SK-N-SH (cell line): ENCODE results near the gene RBMS3. TPM values are rescaled to one million over a fixed set of nuclear protein-coding genes. Genes with fewer than 3 reads are reported as not detected.

ENCODE experiments used
- CTCF ChIA-PET: fragments of 300-600, 350-600 bp; formaldehyde crosslinking; extraction: SDS; loops from one replicate; lab custom pipeline; 2021; lab: Yijun Ruan, JAX
- POLR2A ChIA-PET: fragments of 350-600 bp; sonication (Branson Sonifier 250); formaldehyde crosslinking; extraction: SDS; loops from one replicate; lab custom pipeline; 2020; ENCODE audit warnings: antibody characterized with exemption, inconsistent platforms; lab: Yijun Ruan, JAX
- DNase-seq: peaks from one replicate; pipeline ENCODE4 v3.0.0; 2012
- H2AFZ ChIP-seq: fragments of 200-600 bp; sonication (generic); 2 replicates; pipeline ENCODE4 v1.8.1; 2016; ENCODE audit warnings: antibody characterized with exemption, mild to moderate bottlenecking, low read depth
- H3F3A ChIP-seq: fragments of 200-600 bp; sonication (generic); replicated peaks from 2 replicates; pipeline ENCODE3; 2016; ENCODE audit warnings: antibody characterized with exemption, mild to moderate bottlenecking; ENCODE audit not compliant: insufficient read depth
- H3K27ac ChIP-seq, 2 experiments: fragments of 200-500 bp in 1 of 2; fragments of 200-600 bp in 1 of 2; sonication (Bioruptor generic) in 1 of 2; sonication (generic), shearing (Covaris generic) in 1 of 2; 2 replicates each; pipeline versions ENCODE4 v1.5.1 to v1.6.1; 2014 to 2016; ENCODE audit warnings: low read depth in 2 of 2, inconsistent platforms in 1 of 2, low read length in 1 of 2, mild to moderate bottlenecking in 1 of 2, mixed read lengths in 1 of 2
- H3K27me3 ChIP-seq: fragments of 200-600 bp; sonication (generic), shearing (Covaris generic); 2 replicates; pipeline ENCODE4 v1.6.1; 2016; ENCODE audit warnings: mixed run types; ENCODE audit not compliant: insufficient read depth
- H3K36me3 ChIP-seq, 2 experiments: fragments of 200-500 bp in 1 of 2; fragments of 200-600 bp in 1 of 2; sonication (Bioruptor generic) in 1 of 2; sonication (generic) in 1 of 2; replicated peaks in 1 of 2; 2 replicates each; pipeline versions ENCODE3 to v1.5.1; 2014 to 2016; ENCODE audit warnings: low read length in 1 of 2, mild to moderate bottlenecking in 1 of 2; ENCODE audit not compliant: insufficient read depth in 2 of 2, control insufficient read depth in 1 of 2
- H3K4me1 ChIP-seq, 2 experiments: fragments of 200-500 bp in 1 of 2; fragments of 200-600 bp in 1 of 2; sonication (Bioruptor generic) in 1 of 2; sonication (generic), shearing (Covaris generic) in 1 of 2; 2 replicates each; pipeline versions ENCODE4 v1.5.1 to v1.6.1; 2014 to 2016; ENCODE audit warnings: low read depth in 1 of 2, low read length in 1 of 2, mixed run types in 1 of 2; ENCODE audit not compliant: insufficient read depth in 2 of 2, control insufficient read depth in 1 of 2
- H3K4me2 ChIP-seq: fragments of 200-600 bp; sonication (generic), shearing (Covaris generic); 2 replicates; pipeline ENCODE4 v1.6.1; 2017; ENCODE audit warnings: mixed run types
- H3K4me3 ChIP-seq, 2 experiments: fragments of 200-500 bp in 1 of 2; fragments of 200-600 bp in 1 of 2; sonication (Bioruptor generic) in 1 of 2; sonication (generic), shearing (Covaris generic) in 1 of 2; 2 replicates each; pipeline versions ENCODE4 v1.5.1 to v1.8.1; 2014 to 2016; ENCODE audit warnings: low read depth in 2 of 2, inconsistent platforms in 1 of 2, low read length in 1 of 2, mild to moderate bottlenecking in 1 of 2, mixed read lengths in 1 of 2, moderate library complexity in 1 of 2
- H3K79me2 ChIP-seq: fragments of 200-600 bp; sonication (generic); 2 replicates; pipeline ENCODE4 v1.8.1; 2017; ENCODE audit warnings: mild to moderate bottlenecking; ENCODE audit not compliant: insufficient read depth
- H3K9ac ChIP-seq: fragments of 200-600 bp; sonication (generic); 2 replicates; pipeline ENCODE4 v1.6.1; 2017; ENCODE audit warnings: mixed run types
- H3K9me2 ChIP-seq: fragments of 200-600 bp; sonication (generic); 2 replicates; pipeline ENCODE4 v1.6.1; 2017; ENCODE audit warnings: mixed run types
- H3K9me3 ChIP-seq: fragments of 200-600 bp; sonication (generic); 2 replicates; pipeline ENCODE4 v1.6.1; 2017; ENCODE audit warnings: mixed run types, mild to moderate bottlenecking, moderate library complexity
- H4K20me1 ChIP-seq: fragments of 200-600 bp; sonication (generic); 2 replicates; pipeline ENCODE4 v1.6.1; 2017; ENCODE audit warnings: mild to moderate bottlenecking, mixed run types; ENCODE audit not compliant: insufficient read depth
- ELF1 ChIP-seq: IDR thresholded peaks from 2 replicates; pipeline ENCODE4 v1.4.0; 2012
- EP300 ChIP-seq, 2 experiments: IDR thresholded peaks; 2 replicates each; pipeline versions ENCODE4 v1.4.0 to v1.6.1; 2012; ENCODE audit warnings: borderline replicate concordance in 1 of 2, low read depth in 1 of 2, low read length in 1 of 2
- EZH2phosphoT487 ChIP-seq: fragments of 200-600 bp; sonication (generic); IDR thresholded peaks from 2 replicates; pipeline ENCODE4 v1.6.1; 2017; ENCODE audit warnings: low read depth, mixed run types, mild to moderate bottlenecking, antibody characterized with exemption, moderate library complexity, borderline replicate concordance
- FOSL2 ChIP-seq: IDR thresholded peaks from 2 replicates; pipeline ENCODE4 v1.4.0; 2012; ENCODE audit warnings: low read depth, mild to moderate bottlenecking, moderate library complexity, borderline replicate concordance
- FOXJ3 ChIP-seq: sonication (generic); formaldehyde crosslinking; IDR thresholded peaks from 2 replicates; pipeline ENCODE4 v1.5.1; 2020; ENCODE audit warnings: mild to moderate bottlenecking, missing genetic modification reagents
- GABPA ChIP-seq: IDR thresholded peaks from 2 replicates; pipeline ENCODE4 v1.4.0; 2012; ENCODE audit warnings: low read depth, mild to moderate bottlenecking
- GATA2 ChIP-seq: sonication (generic); formaldehyde crosslinking; IDR thresholded peaks from 2 replicates; pipeline ENCODE4 v1.5.0; 2020; ENCODE audit warnings: mild to moderate bottlenecking, missing genetic modification reagents
- MEF2A ChIP-seq: IDR thresholded peaks from 2 replicates; pipeline ENCODE4 v1.4.0; 2012; ENCODE audit warnings: low read depth, borderline replicate concordance
- MXI1 ChIP-seq: IDR thresholded peaks from 2 replicates; pipeline ENCODE4 v1.6.1; 2012; ENCODE audit warnings: mild to moderate bottlenecking, low read depth, low read length, improper control_type of control experiment
- RFX5 ChIP-seq: IDR thresholded peaks from 2 replicates; pipeline ENCODE4 v1.6.1; 2012; ENCODE audit warnings: mild to moderate bottlenecking, improper control_type of control experiment, low read length
- RXRA ChIP-seq: IDR thresholded peaks from 2 replicates; pipeline ENCODE4 v1.4.0; 2012; ENCODE audit warnings: low read depth, mild to moderate bottlenecking, borderline replicate concordance
- SMC3 ChIP-seq: IDR thresholded peaks from 2 replicates; pipeline ENCODE4 v1.6.1; 2012; ENCODE audit warnings: low read depth, low read length, improper control_type of control experiment
- TAF1 ChIP-seq: IDR thresholded peaks from 2 replicates; pipeline ENCODE4 v1.6.1; 2012; ENCODE audit warnings: low read depth, mild to moderate bottlenecking, low read length, moderate library complexity, borderline replicate concordance
- TCF12 ChIP-seq: IDR thresholded peaks from 2 replicates; pipeline ENCODE4 v1.4.0; 2012
- TEAD4 ChIP-seq: IDR thresholded peaks from 2 replicates; pipeline ENCODE4 v1.4.0; 2012; ENCODE audit warnings: mild to moderate bottlenecking, borderline replicate concordance; ENCODE audit not compliant: insufficient read depth
- YY1 ChIP-seq: IDR thresholded peaks from 2 replicates; pipeline ENCODE4 v1.4.0; 2012; ENCODE audit warnings: low read depth, mild to moderate bottlenecking
- WGBS: methylation state at CpG from one replicate; pipeline ENCODE4 v1.1.6; 2017; ENCODE audit warnings: low lambda C conversion rate; 5-methylcytosine and 5-hydroxymethylcytosine counted together
- polyA plus RNA-seq, 3 experiments: library from polyadenylated mRNA; depleted of rRNA; stranded (reverse); fragments of >200 nt; gene quantifications; 2 replicates each; pipeline ENCODE4 v1.2.3, GENCODE V29; 2012
- TF ChIP-seq, protein P1 (sequence below): IDR thresholded peaks from 2 replicates; pipeline ENCODE4 v1.6.1; 2012; ENCODE audit warnings: mild to moderate bottlenecking, low read depth, low read length, moderate library complexity
- TF ChIP-seq, protein P2 (sequence below): IDR thresholded peaks from 2 replicates; pipeline ENCODE4 v1.4.0; 2012; ENCODE audit warnings: low read depth, borderline replicate concordance
- TF ChIP-seq, protein P3 (sequence below): IDR thresholded peaks from 2 replicates; pipeline ENCODE4; 2012
- TF ChIP-seq, protein P4 (sequence below): IDR thresholded peaks from 2 replicates; pipeline ENCODE4 v1.4.0; 2012; ENCODE audit warnings: low read depth, borderline replicate concordance
- TF ChIP-seq, protein P5 (sequence below): fragments of 200-600 bp; sonication (generic); IDR thresholded peaks from 2 replicates; pipeline ENCODE4 v1.6.1; 2017; ENCODE audit warnings: antibody characterized with exemption, mild to moderate bottlenecking, moderate library complexity

Gene RBMS3
- polyA plus RNA-seq, 1 of the 3 experiments (the other 2 are of a cell fraction), result 8.2 TPM

DNA sequence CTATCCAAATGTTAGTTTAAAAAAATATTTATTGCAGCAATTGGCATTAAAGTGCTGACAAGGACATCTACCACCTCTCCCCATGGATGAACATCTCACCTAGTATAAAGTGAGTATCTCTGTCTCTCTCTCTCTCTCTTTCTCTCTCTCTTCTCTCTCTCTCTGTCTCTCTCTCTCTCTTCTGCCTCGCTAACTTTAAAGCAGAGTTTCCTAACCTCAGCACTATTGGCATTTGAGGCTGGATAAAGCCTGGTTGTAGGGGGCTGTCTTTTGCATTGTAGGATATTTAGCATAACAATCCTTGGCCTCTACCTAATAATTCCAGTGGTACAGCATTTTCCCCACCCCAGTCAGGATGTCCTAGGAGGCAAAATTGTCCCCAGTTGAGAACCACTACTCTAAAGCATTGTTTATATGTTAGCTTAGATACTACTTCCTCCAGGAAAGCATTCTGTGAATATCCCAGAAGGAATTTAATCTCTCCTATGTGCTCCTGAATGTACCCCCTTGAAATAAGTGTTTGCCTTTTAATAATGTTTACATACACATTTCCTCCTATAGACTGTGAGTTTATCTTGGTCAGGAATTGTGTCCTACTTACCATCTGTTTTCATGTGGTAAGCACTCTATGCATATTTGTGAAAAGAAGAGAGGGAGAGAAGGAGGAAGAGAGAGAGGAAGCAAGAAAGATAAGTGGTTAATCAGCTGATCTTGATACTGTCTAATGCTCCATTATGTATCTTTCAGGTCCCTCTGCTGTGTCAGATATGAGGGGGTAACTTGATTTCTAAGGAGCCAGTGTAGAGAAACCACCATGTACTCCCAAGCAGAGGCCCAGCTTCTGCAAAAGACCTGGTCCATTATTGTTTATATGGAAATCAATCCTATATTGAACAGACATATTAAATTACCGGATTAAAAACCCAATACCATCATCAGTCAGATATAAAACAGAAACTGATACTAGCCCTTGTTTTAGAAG is 346.6 kb downstream of the RBMS3 start:
- WGBS, result 65% methylated on average over 2 of the region's 2 CpGs
- Histone ChIP-seq H3K9ac (no peak overlapping the region), H3K4me1 (peaks cover 7 to 14% of the 10 kb centered on the region in 2 experiments; a peak in 3 of 4 replicates), H3K36me3 (peaks cover 4 to 8% of the 10 kb centered on the region in 2 experiments), H3K79me2 (peaks cover 11% of the 10 kb centered on the region; the same call in 1 of the 2 replicates), H3K27me3 (no peaks in the 10 kb centered on the region), H3K9me2 (no peaks in the 10 kb centered on the region), H3K27ac (peak overlapping the region in 1 of 2 experiments; percentile 82; a peak in 2 of 4 replicates), H3K4me2 (no peak overlapping the region), H3F3A (no peaks in the 10 kb centered on the region), H3K9me3 (no peaks in the 10 kb centered on the region), H4K20me1 (no peaks in the 10 kb centered on the region; the same call in 1 of the 2 replicates), H3K4me3 (no peak overlapping the region), H2AFZ (no peak overlapping the region)
- ChIA-PET CTCF (interaction anchor here (0.8 kb wide), 1 partner anchor 11 kb away, joined by 3 read pairs; no protein-coding TSS in a partner anchor), POLR2A (no interaction called here)
- no peak for DNase-seq
- TF ChIP-seq YY1, result no peak
- TF ChIP-seq TAF1, result no peak
- TF ChIP-seq, protein P1, sequence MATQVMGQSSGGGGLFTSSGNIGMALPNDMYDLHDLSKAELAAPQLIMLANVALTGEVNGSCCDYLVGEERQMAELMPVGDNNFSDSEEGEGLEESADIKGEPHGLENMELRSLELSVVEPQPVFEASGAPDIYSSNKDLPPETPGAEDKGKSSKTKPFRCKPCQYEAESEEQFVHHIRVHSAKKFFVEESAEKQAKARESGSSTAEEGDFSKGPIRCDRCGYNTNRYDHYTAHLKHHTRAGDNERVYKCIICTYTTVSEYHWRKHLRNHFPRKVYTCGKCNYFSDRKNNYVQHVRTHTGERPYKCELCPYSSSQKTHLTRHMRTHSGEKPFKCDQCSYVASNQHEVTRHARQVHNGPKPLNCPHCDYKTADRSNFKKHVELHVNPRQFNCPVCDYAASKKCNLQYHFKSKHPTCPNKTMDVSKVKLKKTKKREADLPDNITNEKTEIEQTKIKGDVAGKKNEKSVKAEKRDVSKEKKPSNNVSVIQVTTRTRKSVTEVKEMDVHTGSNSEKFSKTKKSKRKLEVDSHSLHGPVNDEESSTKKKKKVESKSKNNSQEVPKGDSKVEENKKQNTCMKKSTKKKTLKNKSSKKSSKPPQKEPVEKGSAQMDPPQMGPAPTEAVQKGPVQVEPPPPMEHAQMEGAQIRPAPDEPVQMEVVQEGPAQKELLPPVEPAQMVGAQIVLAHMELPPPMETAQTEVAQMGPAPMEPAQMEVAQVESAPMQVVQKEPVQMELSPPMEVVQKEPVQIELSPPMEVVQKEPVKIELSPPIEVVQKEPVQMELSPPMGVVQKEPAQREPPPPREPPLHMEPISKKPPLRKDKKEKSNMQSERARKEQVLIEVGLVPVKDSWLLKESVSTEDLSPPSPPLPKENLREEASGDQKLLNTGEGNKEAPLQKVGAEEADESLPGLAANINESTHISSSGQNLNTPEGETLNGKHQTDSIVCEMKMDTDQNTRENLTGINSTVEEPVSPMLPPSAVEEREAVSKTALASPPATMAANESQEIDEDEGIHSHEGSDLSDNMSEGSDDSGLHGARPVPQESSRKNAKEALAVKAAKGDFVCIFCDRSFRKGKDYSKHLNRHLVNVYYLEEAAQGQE, result no peak
- TF ChIP-seq MXI1, result no peak
- no peak for TF ChIP-seq RFX5
- TF ChIP-seq MEF2A, result no peak
- TF ChIP-seq TCF12, result no peak
- no peak for TF ChIP-seq RXRA
- TF ChIP-seq, protein P2, sequence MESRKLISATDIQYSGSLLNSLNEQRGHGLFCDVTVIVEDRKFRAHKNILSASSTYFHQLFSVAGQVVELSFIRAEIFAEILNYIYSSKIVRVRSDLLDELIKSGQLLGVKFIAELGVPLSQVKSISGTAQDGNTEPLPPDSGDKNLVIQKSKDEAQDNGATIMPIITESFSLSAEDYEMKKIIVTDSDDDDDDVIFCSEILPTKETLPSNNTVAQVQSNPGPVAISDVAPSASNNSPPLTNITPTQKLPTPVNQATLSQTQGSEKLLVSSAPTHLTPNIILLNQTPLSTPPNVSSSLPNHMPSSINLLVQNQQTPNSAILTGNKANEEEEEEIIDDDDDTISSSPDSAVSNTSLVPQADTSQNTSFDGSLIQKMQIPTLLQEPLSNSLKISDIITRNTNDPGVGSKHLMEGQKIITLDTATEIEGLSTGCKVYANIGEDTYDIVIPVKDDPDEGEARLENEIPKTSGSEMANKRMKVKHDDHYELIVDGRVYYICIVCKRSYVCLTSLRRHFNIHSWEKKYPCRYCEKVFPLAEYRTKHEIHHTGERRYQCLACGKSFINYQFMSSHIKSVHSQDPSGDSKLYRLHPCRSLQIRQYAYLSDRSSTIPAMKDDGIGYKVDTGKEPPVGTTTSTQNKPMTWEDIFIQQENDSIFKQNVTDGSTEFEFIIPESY, result no peak
- no peak for TF ChIP-seq SMC3
- no peak for TF ChIP-seq ELF1
- TF ChIP-seq, protein P3, sequence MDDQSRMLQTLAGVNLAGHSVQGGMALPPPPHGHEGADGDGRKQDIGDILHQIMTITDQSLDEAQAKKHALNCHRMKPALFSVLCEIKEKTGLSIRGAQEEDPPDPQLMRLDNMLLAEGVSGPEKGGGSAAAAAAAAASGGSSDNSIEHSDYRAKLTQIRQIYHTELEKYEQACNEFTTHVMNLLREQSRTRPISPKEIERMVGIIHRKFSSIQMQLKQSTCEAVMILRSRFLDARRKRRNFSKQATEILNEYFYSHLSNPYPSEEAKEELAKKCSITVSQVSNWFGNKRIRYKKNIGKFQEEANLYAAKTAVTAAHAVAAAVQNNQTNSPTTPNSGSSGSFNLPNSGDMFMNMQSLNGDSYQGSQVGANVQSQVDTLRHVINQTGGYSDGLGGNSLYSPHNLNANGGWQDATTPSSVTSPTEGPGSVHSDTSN, result no peak
- peak; percentile 52; the same call in 1 of the 2 replicates for TF ChIP-seq GATA2
- TF ChIP-seq, protein P4, sequence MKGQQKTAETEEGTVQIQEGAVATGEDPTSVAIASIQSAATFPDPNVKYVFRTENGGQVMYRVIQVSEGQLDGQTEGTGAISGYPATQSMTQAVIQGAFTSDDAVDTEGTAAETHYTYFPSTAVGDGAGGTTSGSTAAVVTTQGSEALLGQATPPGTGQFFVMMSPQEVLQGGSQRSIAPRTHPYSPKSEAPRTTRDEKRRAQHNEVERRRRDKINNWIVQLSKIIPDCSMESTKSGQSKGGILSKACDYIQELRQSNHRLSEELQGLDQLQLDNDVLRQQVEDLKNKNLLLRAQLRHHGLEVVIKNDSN, result no peak
- TF ChIP-seq TEAD4, result no peak; the same call in 1 of the 2 replicates
- no peak for TF ChIP-seq EZH2phosphoT487
- TF ChIP-seq GABPA, result no peak
- TF ChIP-seq, protein P5, sequence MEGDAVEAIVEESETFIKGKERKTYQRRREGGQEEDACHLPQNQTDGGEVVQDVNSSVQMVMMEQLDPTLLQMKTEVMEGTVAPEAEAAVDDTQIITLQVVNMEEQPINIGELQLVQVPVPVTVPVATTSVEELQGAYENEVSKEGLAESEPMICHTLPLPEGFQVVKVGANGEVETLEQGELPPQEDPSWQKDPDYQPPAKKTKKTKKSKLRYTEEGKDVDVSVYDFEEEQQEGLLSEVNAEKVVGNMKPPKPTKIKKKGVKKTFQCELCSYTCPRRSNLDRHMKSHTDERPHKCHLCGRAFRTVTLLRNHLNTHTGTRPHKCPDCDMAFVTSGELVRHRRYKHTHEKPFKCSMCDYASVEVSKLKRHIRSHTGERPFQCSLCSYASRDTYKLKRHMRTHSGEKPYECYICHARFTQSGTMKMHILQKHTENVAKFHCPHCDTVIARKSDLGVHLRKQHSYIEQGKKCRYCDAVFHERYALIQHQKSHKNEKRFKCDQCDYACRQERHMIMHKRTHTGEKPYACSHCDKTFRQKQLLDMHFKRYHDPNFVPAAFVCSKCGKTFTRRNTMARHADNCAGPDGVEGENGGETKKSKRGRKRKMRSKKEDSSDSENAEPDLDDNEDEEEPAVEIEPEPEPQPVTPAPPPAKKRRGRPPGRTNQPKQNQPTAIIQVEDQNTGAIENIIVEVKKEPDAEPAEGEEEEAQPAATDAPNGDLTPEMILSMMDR, result no peak
- peak; percentile 61 for TF ChIP-seq FOXJ3
- peak in 1 of 2 experiments; percentile 20; a peak in 1 of 4 replicates for TF ChIP-seq EP300 (IDR thresholded peaks at IDR 0.05; ENCODE audit: borderline replicate concordance in 1 of 2, low read depth in 1 of 2, low read length in 1 of 2)
- no peak for TF ChIP-seq FOSL2
